ENCODE results near the gene OR1D5.
"Not testable (repeated sequence)": the region's sequence is repeated elsewhere in the genome, so short reads cannot be mapped to it uniquely, and the experiment has no call there.

Gene OR1D5

GRCh38 chr17:3063507-3063906, at the start of gene OR1D5:
Gene OR1D5 (minus strand): TSS chr17:3063607. CDS start chr17:3063607, 0 bp downstream.
- DNase-seq, result not testable (repeated sequence)

- no peak for DNase-seq
Measured at GRCh38 chr17:3104322-3104721, 40.9 kb upstream of the OR1D5 start, which contains the start of gene OR1D2. Gene OR1D2 (minus strand): TSS chr17:3104422. CDS start chr17:3092996, 11,426 bp downstream.

GRCh38 chr17:3073850-3074249, 10.4 kb upstream of the OR1D5 start:
- DNase-seq, result not testable (repeated sequence)

- DNase-seq, result peak in 3 of 58 donors; percentile 2 to 17 (median 11)
Measured at GRCh38 chr17:3065192-3065591, 1.8 kb upstream of the OR1D5 start.

GRCh38 chr17:3062824-3063377, 506 bp downstream of the OR1D5 start:
- DNase-seq, result not testable (repeated sequence)

GRCh38 chr17:3054868-3055267, 8.5 kb downstream of the OR1D5 start:
- not testable (repeated sequence) for DNase-seq

- DNase-seq, result no peak
Measured at GRCh38 chr17:3049705-3050295, 13.6 kb downstream of the OR1D5 start.

- peak; percentile 83 to 100 (median 98) for DNase-seq
Measured at GRCh38 chr17:3048727-3049471, 14.5 kb downstream of the OR1D5 start.

GRCh38 chr17:3046753-3047152, 16.7 kb downstream of the OR1D5 start:
- DNase-seq, result no peak

- DNase-seq, result no peak
Measured at GRCh38 chr17:3043737-3044365, 19.6 kb downstream of the OR1D5 start.

GRCh38 chr17:3040882-3041281, 22.5 kb downstream of the OR1D5 start:
- peak in 9 of 58 donors; percentile 5 to 38 (median 12) for DNase-seq

- DNase-seq, result no peak
Measured at GRCh38 chr17:3039736-3040135, 23.7 kb downstream of the OR1D5 start.

GRCh38 chr17:3038941-3039340, 24.5 kb downstream of the OR1D5 start:
- no peak for DNase-seq

GRCh38 chr17:3037259-3037658, 26.1 kb downstream of the OR1D5 start:
- DNase-seq, result no peak

- DNase-seq, result no peak
Measured at GRCh38 chr17:3036800-3037199, 26.6 kb downstream of the OR1D5 start.

- no peak for DNase-seq
Measured at GRCh38 chr17:3035968-3036280, 27.5 kb downstream of the OR1D5 start.

- DNase-seq, result no peak
Measured at GRCh38 chr17:3035256-3035967, 28.0 kb downstream of the OR1D5 start.

- no peak for DNase-seq
Measured at GRCh38 chr17:3034578-3034920, 28.9 kb downstream of the OR1D5 start.

- DNase-seq, result no peak
Measured at GRCh38 chr17:3033741-3034577, 29.4 kb downstream of the OR1D5 start.

- no peak for DNase-seq
Measured at GRCh38 chr17:3033248-3033640, 30.2 kb downstream of the OR1D5 start.
